Endothelial cell of umbilical vein (primary cell): ENCODE results near the gene CXCL9. TPM values are rescaled to one million over a fixed set of nuclear protein-coding genes. Genes with fewer than 3 reads are reported as not detected.

Experiments
- BruUV-seq: library from RNA; stranded (reverse); fragments of 400-500 nt; replicated peaks from 2 replicates; lab custom pipeline; 2021; lab: Mats Ljungman, UMichigan
- CTCF ChIA-PET: fragments of 300-600, 350-600 bp; sonication (Branson Sonifier 250); formaldehyde crosslinking; loops from one replicate; lab custom pipeline; 2021; ENCODE audit warnings: antibody characterized with exemption, inconsistent platforms; lab: Charles Lee
- POLR2A ChIA-PET: fragments of 300-600, 350-600 bp; sonication (Branson Sonifier 250); formaldehyde crosslinking; loops from one replicate; lab custom pipeline; 2021; ENCODE audit warnings: antibody characterized with exemption, inconsistent platforms; lab: Charles Lee
- DNase-seq: peaks from one replicate; pipeline ENCODE4 v3.0.0-alpha.2; 2011; ENCODE audit warnings: low read depth, low spot score
- FAIRE-seq: peaks from 2 replicates; lab custom pipeline; 2011; peaks lifted over from hg19 to GRCh38; lab: Jason Lieb, UNC
- H2AFZ ChIP-seq: 2 replicates; pipeline ENCODE4 v1.6.0; 2012; ENCODE audit warnings: low read depth, low read length, control low read depth, inconsistent platforms
- H3K27ac ChIP-seq: 2 replicates; pipeline ENCODE4 v1.5.1; 2011; ENCODE audit warnings: low read depth, mild to moderate bottlenecking, control low read depth, low read length, moderate library complexity; ENCODE audit not compliant: insufficient read depth
- H3K27me3 ChIP-seq, 2 experiments: 2 replicates each; pipeline versions ENCODE4 v1.6.0 to v1.6.1; 2011; ENCODE audit warnings: low read length in 2 of 2, mixed read lengths in 1 of 2; ENCODE audit not compliant: control insufficient read depth in 2 of 2, insufficient read depth in 2 of 2
- H3K36me3 ChIP-seq, 2 experiments: 2 replicates in 1 of 2; 3 replicates in 1 of 2; pipeline ENCODE4 v1.5.1; 2011; ENCODE audit warnings: low read length in 2 of 2, mild to moderate bottlenecking in 1 of 2, moderate library complexity in 1 of 2; ENCODE audit not compliant: control insufficient read depth in 2 of 2, insufficient read depth in 2 of 2; ENCODE audit errors: extremely low read depth in 1 of 2
- H3K4me1 ChIP-seq: 3 replicates; pipeline ENCODE4 v1.5.1; 2011; ENCODE audit warnings: mild to moderate bottlenecking, low read length; ENCODE audit not compliant: control insufficient read depth, insufficient read depth; ENCODE audit errors: extremely low read depth
- H3K4me2 ChIP-seq: 2 replicates; pipeline ENCODE4 v1.6.1; 2011; ENCODE audit warnings: low read length, control low read depth, mixed read lengths; ENCODE audit not compliant: insufficient read depth
- H3K4me3 ChIP-seq, 3 experiments: fragments of 200-600 bp in 1 of 3; sonication (generic), shearing (Covaris generic) in 1 of 3; replicated peaks in 1 of 3; 2 replicates each; pipeline ENCODE4 v1.5.1; 2011 to 2016; ENCODE audit warnings: control low read depth in 3 of 3, low read length in 3 of 3, mild to moderate bottlenecking in 2 of 3, inconsistent platforms in 1 of 3, low read depth in 1 of 3, moderate library complexity in 1 of 3; ENCODE audit not compliant: insufficient read depth in 1 of 3
- H3K79me2 ChIP-seq: 2 replicates; pipeline ENCODE4 v1.6.0; 2012; ENCODE audit warnings: low read length, inconsistent platforms; ENCODE audit not compliant: control insufficient read depth, insufficient read depth
- H3K9ac ChIP-seq: replicated peaks from 2 replicates; pipeline ENCODE3; 2011; ENCODE audit warnings: low read length, control low read depth; ENCODE audit not compliant: insufficient read depth; ENCODE audit errors: extremely low read depth
- H3K9me1 ChIP-seq: replicated peaks from 3 replicates; pipeline ENCODE4 v1.6.0; 2011; ENCODE audit warnings: mild to moderate bottlenecking, low read length; ENCODE audit not compliant: control insufficient read depth, insufficient read depth; ENCODE audit errors: extremely low read depth
- H3K9me3 ChIP-seq: replicated peaks from 2 replicates; pipeline ENCODE4 v1.5.1; 2012; ENCODE audit warnings: low read length, inconsistent platforms; ENCODE audit not compliant: control insufficient read depth, insufficient read depth
- H4K20me1 ChIP-seq: replicated peaks from 2 replicates; pipeline ENCODE3; 2011; ENCODE audit warnings: mild to moderate bottlenecking, low read length; ENCODE audit not compliant: control insufficient read depth, insufficient read depth; ENCODE audit errors: extremely low read depth
- CTCF ChIP-seq, 2 donors: IDR thresholded peaks; 1 replicate in 1 of 2; 2 replicates in 1 of 2; pipeline ENCODE4 v1.5.1; 2011; ENCODE audit warnings: low read length in 2 of 2, mild to moderate bottlenecking in 2 of 2, moderate library complexity in 2 of 2, control low read depth in 1 of 2, inconsistent platforms in 1 of 2, low read depth in 1 of 2; ENCODE audit not compliant: insufficient read depth in 1 of 2; ENCODE audit errors: extremely low read depth in 1 of 2
- EZH2 ChIP-seq: IDR thresholded peaks from 2 replicates; pipeline ENCODE4 v1.6.1; 2012; ENCODE audit warnings: borderline replicate concordance, low read depth, mild to moderate bottlenecking, moderate library complexity, low read length, inconsistent platforms; ENCODE audit not compliant: severe bottlenecking
- FOS ChIP-seq: IDR thresholded peaks from 2 replicates; pipeline ENCODE4 v1.6.1; 2011; ENCODE audit warnings: mild to moderate bottlenecking, low read length, moderate library complexity, borderline replicate concordance; ENCODE audit not compliant: insufficient read depth
- GATA2 ChIP-seq: IDR thresholded peaks from 2 replicates; pipeline ENCODE4 v1.7.0; 2011; ENCODE audit warnings: low read depth, mild to moderate bottlenecking, moderate library complexity, mixed read lengths, low read length; ENCODE audit not compliant: insufficient read length, insufficient read depth
- JUN ChIP-seq: IDR thresholded peaks from 2 replicates; pipeline ENCODE4 v1.6.1; 2011; ENCODE audit warnings: borderline replicate concordance, low read depth; ENCODE audit not compliant: insufficient read length, insufficient read depth
- MAX ChIP-seq: IDR thresholded peaks from 2 replicates; pipeline ENCODE4 v1.6.1; 2011; ENCODE audit not compliant: insufficient read depth, insufficient read length
- MYC ChIP-seq: IDR thresholded peaks from one replicate; pipeline ENCODE4 v1.6.1; 2011; ENCODE audit warnings: mild to moderate bottlenecking, low read depth, low read length
- POLR2A ChIP-seq: IDR thresholded peaks from 2 replicates; pipeline ENCODE4 v1.6.1; 2012; ENCODE audit warnings: low read depth, mild to moderate bottlenecking, control low read depth, low read length
- POLR2AphosphoS5 ChIP-seq: IDR thresholded peaks from 2 replicates; pipeline ENCODE4 v1.6.1; 2012; ENCODE audit warnings: low read depth, mild to moderate bottlenecking, control low read depth, low read length, moderate library complexity; ENCODE audit not compliant: insufficient read depth
- dilution Hi-C: fragments of 300-500 bp; cut with MboI; formaldehyde crosslinking; loops from one replicate; pipeline ENCODE4 v1.15.0; 2019; ENCODE audit warnings: low sequenced_read_pairs; ENCODE audit not compliant: extremely low pct_ligation_motif_present
- intact Hi-C: fragments of 100-400 bp; cut with micrococcal nuclease; formaldehyde crosslinking; loops from one replicate; pipeline ENCODE4 v1.10.0; 2022
- polyA plus RNA-seq, 4 experiments: library from polyadenylated mRNA; depleted of rRNA in 3 of 4; stranded (reverse) in 3 of 4; unstranded in 1 of 4; fragments of >200 nt; gene quantifications; 2 replicates each; pipeline versions ENCODE4 v1.2.1 to v1.2.3, GENCODE V29; 2011 to 2012; ENCODE audit warnings: missing spikeins in 1 of 4
- total RNA-seq: library from RNA; stranded (reverse); gene quantifications from 2 replicates; pipeline ENCODE4 v1.2.3, GENCODE V29; 2021

Gene CXCL9
- total and polyA plus RNA-seq, 2 donors (not counting 3 experiments of a cell fraction or from before 2014, with no cell fraction given) = not detected

- TF ChIP-seq MYC (no peak), POLR2A (no peak), GATA2 (no peak), MAX (no peak), EZH2 (no peak), FOS (no peak), JUN (no peak), POLR2AphosphoS5 (no peak), CTCF (IDR thresholded peaks at IDR 0.05; ENCODE audit: extremely low read depth in 1 of 2, insufficient read depth in 1 of 2, low read depth in 1 of 2, low read length in 2 of 2) (no peak)
Observed at GRCh38 chr4:75976177-75976576, 31.1 kb downstream of the CXCL9 start.

More at GRCh38 chr4:75976177-75976576, 31.1 kb downstream of the CXCL9 start:
- H3K9ac ChIP-seq = no peak overlapping the region
- FAIRE-seq = no peak
- H3K79me2 ChIP-seq = peaks cover 3% of the 10 kb centered on the region
- H3K9me1 ChIP-seq = no peaks in the 10 kb centered on the region
- H3K27ac ChIP-seq = no peak overlapping the region
- H3K4me1 ChIP-seq = no peaks in the 10 kb centered on the region
- POLR2A ChIA-PET = no interaction called here
- H3K4me3 ChIP-seq = no peak overlapping the region
- BruUV-seq = no TSS peak
- CTCF ChIA-PET = no interaction called here
- H3K4me2 ChIP-seq = no peak overlapping the region
- no peaks in the 10 kb centered on the region for H3K9me3 ChIP-seq
- DNase-seq = no peak
- H3K27me3 ChIP-seq = no peaks in the 10 kb centered on the region
- no peaks in the 10 kb centered on the region for H4K20me1 ChIP-seq
- peaks cover 21% of the 10 kb centered on the region in 2 experiments for H3K36me3 ChIP-seq
- H2AFZ ChIP-seq = no peak overlapping the region
- dilution Hi-C loops (no loop called here), intact Hi-C loops (no loop called here)
